Measurements from ENCODE around the gene ATXN10. TPM values are rescaled to one million over a fixed set of nuclear protein-coding genes. Genes with fewer than 3 reads are reported as not detected.
A peak's percentile ranks its signal among the peaks of the same experiment; 100 is the strongest.

Gene ATXN10
- total RNA-seq, 1 donor from 2014 or later = 117 TPM

GRCh38 chr22:45769569-45770210, 98.1 kb downstream of the ATXN10 start:
- Mint-ChIP-seq H3K36me3 (ENCODE audit: low read depth) (peaks cover 6% of the 10 kb centered on the region), H3K27ac (ENCODE audit: unreplicated experiment) (peak overlapping the region; percentile 74), H3K4me1 (ENCODE audit: low read depth) (peaks cover 48% of the 10 kb centered on the region), H3K9me3 (ENCODE audit: low read depth) (no peaks in the 10 kb centered on the region), H3K27me3 (ENCODE audit: low read depth) (no peaks in the 10 kb centered on the region), H3K4me3 (ENCODE audit: unreplicated experiment) (no peak overlapping the region)
- no peak for DNase-seq (ENCODE audit: low spot score)
- TF ChIP-seq CTCF (IDR thresholded peaks at IDR 0.05) = no peak

GRCh38 chr22:45770506-45770905, 98.9 kb downstream of the ATXN10 start:
- Mint-ChIP-seq H3K4me1 (ENCODE audit: low read depth) (peaks cover 46% of the 10 kb centered on the region), H3K4me3 (ENCODE audit: unreplicated experiment) (no peak overlapping the region), H3K27ac (ENCODE audit: unreplicated experiment) (no peak overlapping the region), H3K36me3 (ENCODE audit: low read depth) (peaks cover 6% of the 10 kb centered on the region), H3K9me3 (ENCODE audit: low read depth) (no peaks in the 10 kb centered on the region), H3K27me3 (ENCODE audit: low read depth) (no peaks in the 10 kb centered on the region)
- TF ChIP-seq CTCF (IDR thresholded peaks at IDR 0.05) = no peak
- DNase-seq (ENCODE audit: low spot score) = no peak

- H3K9me3 Mint-ChIP-seq (ENCODE audit: low read depth) = no peaks in the 10 kb centered on the region
- peaks cover 6% of the 10 kb centered on the region for H3K36me3 Mint-ChIP-seq (ENCODE audit: low read depth)
- no peak overlapping the region for H3K4me3 Mint-ChIP-seq (ENCODE audit: unreplicated experiment)
- peaks cover 45% of the 10 kb centered on the region for H3K4me1 Mint-ChIP-seq (ENCODE audit: low read depth)
- no peak overlapping the region for H3K27ac Mint-ChIP-seq (ENCODE audit: unreplicated experiment)
- H3K27me3 Mint-ChIP-seq (ENCODE audit: low read depth) = no peaks in the 10 kb centered on the region
- TF ChIP-seq CTCF (IDR thresholded peaks at IDR 0.05) = no peak
- DNase-seq (ENCODE audit: low spot score) = no peak
Observed at GRCh38 chr22:45771057-45771456, 99.4 kb downstream of the ATXN10 start.

GRCh38 chr22:45771711-45772110, 100.1 kb downstream of the ATXN10 start:
- no peak for DNase-seq (ENCODE audit: low spot score)
- no peaks in the 10 kb centered on the region for H3K9me3 Mint-ChIP-seq (ENCODE audit: low read depth)
- peaks cover 51% of the 10 kb centered on the region for H3K4me1 Mint-ChIP-seq (ENCODE audit: low read depth)
- H3K36me3 Mint-ChIP-seq (ENCODE audit: low read depth) = peaks cover 6% of the 10 kb centered on the region
- TF ChIP-seq CTCF (IDR thresholded peaks at IDR 0.05) = no peak
- H3K4me3 Mint-ChIP-seq (ENCODE audit: unreplicated experiment) = no peak overlapping the region
- no peaks in the 10 kb centered on the region for H3K27me3 Mint-ChIP-seq (ENCODE audit: low read depth)
- H3K27ac Mint-ChIP-seq (ENCODE audit: unreplicated experiment) = peak overlapping the region; percentile 2

GRCh38 chr22:45772743-45773142, 101.1 kb downstream of the ATXN10 start:
- Mint-ChIP-seq H3K4me1 (ENCODE audit: low read depth) (peaks cover 59% of the 10 kb centered on the region), H3K4me3 (ENCODE audit: unreplicated experiment) (no peak overlapping the region), H3K27me3 (ENCODE audit: low read depth) (no peaks in the 10 kb centered on the region), H3K9me3 (ENCODE audit: low read depth) (no peaks in the 10 kb centered on the region), H3K27ac (ENCODE audit: unreplicated experiment) (no peak overlapping the region), H3K36me3 (ENCODE audit: low read depth) (peaks cover 6% of the 10 kb centered on the region)
- no peak for TF ChIP-seq CTCF (IDR thresholded peaks at IDR 0.05)
- no peak for DNase-seq (ENCODE audit: low spot score)
